ENCODE results near the gene LRRC55. TPM values are rescaled to one million over a fixed set of nuclear protein-coding genes. Genes with fewer than 3 reads are reported as not detected.

The LRRC55 gene
- polyA plus RNA-seq, 2 of the 4 experiments (the other 2 are of a cell fraction) = 0.01 TPM; not detected in 1

DNA sequence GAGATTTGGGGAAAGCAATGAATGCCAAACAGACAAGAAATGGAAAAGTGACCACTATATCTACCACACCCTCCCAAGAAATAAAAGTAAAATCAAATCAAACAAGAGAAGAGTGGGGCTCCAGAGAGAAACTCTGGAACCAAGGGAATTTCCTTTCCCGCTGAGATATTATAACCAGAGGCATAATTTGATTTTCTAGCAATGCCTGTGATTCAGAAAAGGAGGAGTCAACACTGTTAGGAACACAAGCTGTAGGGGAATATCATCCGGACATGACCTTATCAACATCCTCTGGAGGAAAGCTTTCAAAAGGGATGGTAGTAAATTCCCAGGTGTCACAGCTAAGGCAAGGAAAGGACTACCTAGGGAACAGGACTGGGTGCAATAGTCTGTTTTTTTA is 29.6 kb upstream of the LRRC55 start:
- POLR2A ChIA-PET = no interaction called here

DNA sequence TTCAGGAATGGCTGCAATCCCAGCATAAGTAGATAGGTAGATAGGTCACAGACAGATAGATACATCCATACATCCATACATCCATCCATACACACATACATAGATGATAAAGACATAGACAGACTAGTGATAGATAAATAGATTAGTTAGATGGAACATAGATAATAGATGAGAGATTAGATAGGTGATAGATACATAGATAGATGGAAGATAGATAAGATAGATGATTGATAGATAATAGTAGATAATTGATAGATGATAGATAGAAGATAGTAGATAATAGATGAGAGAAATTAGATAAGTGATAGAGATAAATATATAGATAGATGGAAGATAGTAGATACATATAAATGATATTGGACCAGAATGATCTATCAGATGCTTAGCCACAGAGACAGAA is 28.3 kb upstream of the LRRC55 start:
- Histone ChIP-seq H3K9me3 (no peaks in the 10 kb centered on the region), H3K27ac (no peak overlapping the region), H3K4me3 (no peak overlapping the region), H3K4me2 (no peak overlapping the region), H3K4me1 (peaks cover 12% of the 10 kb centered on the region; the same call in 2 of the 3 replicates)
- FAIRE-seq (no peak), ATAC-seq (no peak), DNase-seq (ENCODE audit: low read depth in 1 of 2, low spot score in 1 of 2) (no peak)
- CTCF ChIA-PET = interaction anchor here (0.8 to 1.1 kb wide), 3 partner anchors 15 to 96 kb away, joined by 3 read pairs; no protein-coding TSS in a partner anchor
- POLR2A ChIA-PET = no interaction called here
- TF ChIP-seq FOXS1 (CRISPR knock-in tag; IDR thresholded peaks at IDR 0.05) = no peak
- no peak for TF ChIP-seq TP53 (CRISPR knock-in tag; IDR thresholded peaks at IDR 0.05)
- TF ChIP-seq, protein P1, sequence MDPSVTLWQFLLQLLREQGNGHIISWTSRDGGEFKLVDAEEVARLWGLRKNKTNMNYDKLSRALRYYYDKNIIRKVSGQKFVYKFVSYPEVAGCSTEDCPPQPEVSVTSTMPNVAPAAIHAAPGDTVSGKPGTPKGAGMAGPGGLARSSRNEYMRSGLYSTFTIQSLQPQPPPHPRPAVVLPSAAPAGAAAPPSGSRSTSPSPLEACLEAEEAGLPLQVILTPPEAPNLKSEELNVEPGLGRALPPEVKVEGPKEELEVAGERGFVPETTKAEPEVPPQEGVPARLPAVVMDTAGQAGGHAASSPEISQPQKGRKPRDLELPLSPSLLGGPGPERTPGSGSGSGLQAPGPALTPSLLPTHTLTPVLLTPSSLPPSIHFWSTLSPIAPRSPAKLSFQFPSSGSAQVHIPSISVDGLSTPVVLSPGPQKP (IDR thresholded peaks at IDR 0.05; ENCODE audit: low read depth, low read length) = no peak
- TF ChIP-seq CEBPB (IDR thresholded peaks at IDR 0.05) = no peak
- TF ChIP-seq, protein P2, sequence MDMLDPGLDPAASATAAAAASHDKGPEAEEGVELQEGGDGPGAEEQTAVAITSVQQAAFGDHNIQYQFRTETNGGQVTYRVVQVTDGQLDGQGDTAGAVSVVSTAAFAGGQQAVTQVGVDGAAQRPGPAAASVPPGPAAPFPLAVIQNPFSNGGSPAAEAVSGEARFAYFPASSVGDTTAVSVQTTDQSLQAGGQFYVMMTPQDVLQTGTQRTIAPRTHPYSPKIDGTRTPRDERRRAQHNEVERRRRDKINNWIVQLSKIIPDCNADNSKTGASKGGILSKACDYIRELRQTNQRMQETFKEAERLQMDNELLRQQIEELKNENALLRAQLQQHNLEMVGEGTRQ (IDR thresholded peaks at IDR 0.05) = no peak
- TF ChIP-seq EP300 (IDR thresholded peaks at IDR 0.05) = no peak
- no peak for TF ChIP-seq RAD21 (conservative IDR thresholded peaks at IDR 0.05 in 1 of 2, IDR thresholded peaks at IDR 0.05 in 1 of 2)
- no peak for TF ChIP-seq PHF8 (IDR thresholded peaks at IDR 0.05; ENCODE audit: borderline replicate concordance, low read depth)
- TF ChIP-seq KDM5A (IDR thresholded peaks at IDR 0.05) = no peak
- TF ChIP-seq, protein P3, sequence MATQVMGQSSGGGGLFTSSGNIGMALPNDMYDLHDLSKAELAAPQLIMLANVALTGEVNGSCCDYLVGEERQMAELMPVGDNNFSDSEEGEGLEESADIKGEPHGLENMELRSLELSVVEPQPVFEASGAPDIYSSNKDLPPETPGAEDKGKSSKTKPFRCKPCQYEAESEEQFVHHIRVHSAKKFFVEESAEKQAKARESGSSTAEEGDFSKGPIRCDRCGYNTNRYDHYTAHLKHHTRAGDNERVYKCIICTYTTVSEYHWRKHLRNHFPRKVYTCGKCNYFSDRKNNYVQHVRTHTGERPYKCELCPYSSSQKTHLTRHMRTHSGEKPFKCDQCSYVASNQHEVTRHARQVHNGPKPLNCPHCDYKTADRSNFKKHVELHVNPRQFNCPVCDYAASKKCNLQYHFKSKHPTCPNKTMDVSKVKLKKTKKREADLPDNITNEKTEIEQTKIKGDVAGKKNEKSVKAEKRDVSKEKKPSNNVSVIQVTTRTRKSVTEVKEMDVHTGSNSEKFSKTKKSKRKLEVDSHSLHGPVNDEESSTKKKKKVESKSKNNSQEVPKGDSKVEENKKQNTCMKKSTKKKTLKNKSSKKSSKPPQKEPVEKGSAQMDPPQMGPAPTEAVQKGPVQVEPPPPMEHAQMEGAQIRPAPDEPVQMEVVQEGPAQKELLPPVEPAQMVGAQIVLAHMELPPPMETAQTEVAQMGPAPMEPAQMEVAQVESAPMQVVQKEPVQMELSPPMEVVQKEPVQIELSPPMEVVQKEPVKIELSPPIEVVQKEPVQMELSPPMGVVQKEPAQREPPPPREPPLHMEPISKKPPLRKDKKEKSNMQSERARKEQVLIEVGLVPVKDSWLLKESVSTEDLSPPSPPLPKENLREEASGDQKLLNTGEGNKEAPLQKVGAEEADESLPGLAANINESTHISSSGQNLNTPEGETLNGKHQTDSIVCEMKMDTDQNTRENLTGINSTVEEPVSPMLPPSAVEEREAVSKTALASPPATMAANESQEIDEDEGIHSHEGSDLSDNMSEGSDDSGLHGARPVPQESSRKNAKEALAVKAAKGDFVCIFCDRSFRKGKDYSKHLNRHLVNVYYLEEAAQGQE (IDR thresholded peaks at IDR 0.05) = no peak
- no peak for TF ChIP-seq NFE2L2 (conservative IDR thresholded peaks at IDR 0.05; ENCODE audit: low read length)
- no peak for TF ChIP-seq KDM1A (IDR thresholded peaks at IDR 0.05; ENCODE audit: low read depth)
- no peak for TF ChIP-seq RNF2 (IDR thresholded peaks at IDR 0.05; ENCODE audit: borderline replicate concordance, low read depth)
- TF ChIP-seq, protein P4, sequence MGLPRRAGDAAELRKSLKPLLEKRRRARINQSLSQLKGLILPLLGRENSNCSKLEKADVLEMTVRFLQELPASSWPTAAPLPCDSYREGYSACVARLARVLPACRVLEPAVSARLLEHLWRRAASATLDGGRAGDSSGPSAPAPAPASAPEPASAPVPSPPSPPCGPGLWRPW (IDR thresholded peaks at IDR 0.05) = no peak
- no peak for TF ChIP-seq JUNB (IDR thresholded peaks at IDR 0.05)

More for the DNA sequence above, 29.6 kb upstream of the LRRC55 start:
- CTCF ChIA-PET = no interaction called here
- Histone ChIP-seq H3K9me3 (no peaks in the 10 kb centered on the region), H3K4me2 (no peak overlapping the region), H3K4me1 (peaks cover 12% of the 10 kb centered on the region; the same call in 2 of the 3 replicates), H3K4me3 (no peak overlapping the region), H3K27ac (0 out of 6 replicates have a peak overlapping the region, but pooled peaks of 1 of the 2 experiments have one; percentile 2)
- 71% methylated on average over 2 of the region's 2 CpGs for WGBS (ENCODE audit: missing lambda C conversion rate)
- FAIRE-seq = no peak
- no peak for ATAC-seq
- DNase-seq (ENCODE audit: low read depth in 1 of 2, low spot score in 1 of 2) = no peak
- no peak for TF ChIP-seq ZFP36 (IDR thresholded peaks at IDR 0.05; ENCODE audit: borderline replicate concordance, partially characterized antibody)
- TF ChIP-seq NPAS2 (CRISPR knock-in tag; IDR thresholded peaks at IDR 0.05; ENCODE audit: borderline replicate concordance) = no peak
- TF ChIP-seq, protein P5, sequence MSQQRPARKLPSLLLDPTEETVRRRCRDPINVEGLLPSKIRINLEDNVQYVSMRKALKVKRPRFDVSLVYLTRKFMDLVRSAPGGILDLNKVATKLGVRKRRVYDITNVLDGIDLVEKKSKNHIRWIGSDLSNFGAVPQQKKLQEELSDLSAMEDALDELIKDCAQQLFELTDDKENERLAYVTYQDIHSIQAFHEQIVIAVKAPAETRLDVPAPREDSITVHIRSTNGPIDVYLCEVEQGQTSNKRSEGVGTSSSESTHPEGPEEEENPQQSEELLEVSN (IDR thresholded peaks at IDR 0.05; ENCODE audit: borderline replicate concordance, low read depth) = no peak
- no peak for TF ChIP-seq RARB (CRISPR knock-in tag; IDR thresholded peaks at IDR 0.05)
- TF ChIP-seq ZSCAN20 (CRISPR knock-in tag; IDR thresholded peaks at IDR 0.05) = no peak
- TF ChIP-seq, protein P6, sequence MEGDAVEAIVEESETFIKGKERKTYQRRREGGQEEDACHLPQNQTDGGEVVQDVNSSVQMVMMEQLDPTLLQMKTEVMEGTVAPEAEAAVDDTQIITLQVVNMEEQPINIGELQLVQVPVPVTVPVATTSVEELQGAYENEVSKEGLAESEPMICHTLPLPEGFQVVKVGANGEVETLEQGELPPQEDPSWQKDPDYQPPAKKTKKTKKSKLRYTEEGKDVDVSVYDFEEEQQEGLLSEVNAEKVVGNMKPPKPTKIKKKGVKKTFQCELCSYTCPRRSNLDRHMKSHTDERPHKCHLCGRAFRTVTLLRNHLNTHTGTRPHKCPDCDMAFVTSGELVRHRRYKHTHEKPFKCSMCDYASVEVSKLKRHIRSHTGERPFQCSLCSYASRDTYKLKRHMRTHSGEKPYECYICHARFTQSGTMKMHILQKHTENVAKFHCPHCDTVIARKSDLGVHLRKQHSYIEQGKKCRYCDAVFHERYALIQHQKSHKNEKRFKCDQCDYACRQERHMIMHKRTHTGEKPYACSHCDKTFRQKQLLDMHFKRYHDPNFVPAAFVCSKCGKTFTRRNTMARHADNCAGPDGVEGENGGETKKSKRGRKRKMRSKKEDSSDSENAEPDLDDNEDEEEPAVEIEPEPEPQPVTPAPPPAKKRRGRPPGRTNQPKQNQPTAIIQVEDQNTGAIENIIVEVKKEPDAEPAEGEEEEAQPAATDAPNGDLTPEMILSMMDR (IDR thresholded peaks at IDR 0.05) = no peak
- TF ChIP-seq EHMT2 (IDR thresholded peaks at IDR 0.05; ENCODE audit: low read depth) = no peak
- no peak for TF ChIP-seq CBX8 (IDR thresholded peaks at IDR 0.05)
- no peak for TF ChIP-seq CEBPB (IDR thresholded peaks at IDR 0.05)
- no peak for TF ChIP-seq BHLHE40 (IDR thresholded peaks at IDR 0.05; ENCODE audit: low read depth, low read length)
- TF ChIP-seq, protein P1 (IDR thresholded peaks at IDR 0.05; ENCODE audit: low read depth, low read length) = no peak
- no peak for TF ChIP-seq PHF8 (IDR thresholded peaks at IDR 0.05; ENCODE audit: borderline replicate concordance, low read depth)
- TF ChIP-seq, protein P7, sequence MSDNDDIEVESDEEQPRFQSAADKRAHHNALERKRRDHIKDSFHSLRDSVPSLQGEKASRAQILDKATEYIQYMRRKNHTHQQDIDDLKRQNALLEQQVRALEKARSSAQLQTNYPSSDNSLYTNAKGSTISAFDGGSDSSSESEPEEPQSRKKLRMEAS (IDR thresholded peaks at IDR 0.05) = no peak
- no peak for TF ChIP-seq HOXB5 (CRISPR knock-in tag; IDR thresholded peaks at IDR 0.05)
- TF ChIP-seq CHD4 (IDR thresholded peaks at IDR 0.05; ENCODE audit: borderline replicate concordance) = no peak
- TF ChIP-seq FOXS1 (CRISPR knock-in tag; IDR thresholded peaks at IDR 0.05) = no peak
- TF ChIP-seq KDM5A (IDR thresholded peaks at IDR 0.05) = no peak
- no peak for TF ChIP-seq JUNB (IDR thresholded peaks at IDR 0.05)
